GM18511 (cell line): ENCODE measurements around the gene SLC34A1.

Source experiments
- ATAC-seq: cut with Tn5 transposase; IDR thresholded peaks from one replicate; pipeline ENCODE4 v1.9.1; 2021; ENCODE audit warnings: mild to moderate bottlenecking, moderate library complexity; ENCODE audit not compliant: unreplicated experiment

The SLC34A1 gene

DNA sequence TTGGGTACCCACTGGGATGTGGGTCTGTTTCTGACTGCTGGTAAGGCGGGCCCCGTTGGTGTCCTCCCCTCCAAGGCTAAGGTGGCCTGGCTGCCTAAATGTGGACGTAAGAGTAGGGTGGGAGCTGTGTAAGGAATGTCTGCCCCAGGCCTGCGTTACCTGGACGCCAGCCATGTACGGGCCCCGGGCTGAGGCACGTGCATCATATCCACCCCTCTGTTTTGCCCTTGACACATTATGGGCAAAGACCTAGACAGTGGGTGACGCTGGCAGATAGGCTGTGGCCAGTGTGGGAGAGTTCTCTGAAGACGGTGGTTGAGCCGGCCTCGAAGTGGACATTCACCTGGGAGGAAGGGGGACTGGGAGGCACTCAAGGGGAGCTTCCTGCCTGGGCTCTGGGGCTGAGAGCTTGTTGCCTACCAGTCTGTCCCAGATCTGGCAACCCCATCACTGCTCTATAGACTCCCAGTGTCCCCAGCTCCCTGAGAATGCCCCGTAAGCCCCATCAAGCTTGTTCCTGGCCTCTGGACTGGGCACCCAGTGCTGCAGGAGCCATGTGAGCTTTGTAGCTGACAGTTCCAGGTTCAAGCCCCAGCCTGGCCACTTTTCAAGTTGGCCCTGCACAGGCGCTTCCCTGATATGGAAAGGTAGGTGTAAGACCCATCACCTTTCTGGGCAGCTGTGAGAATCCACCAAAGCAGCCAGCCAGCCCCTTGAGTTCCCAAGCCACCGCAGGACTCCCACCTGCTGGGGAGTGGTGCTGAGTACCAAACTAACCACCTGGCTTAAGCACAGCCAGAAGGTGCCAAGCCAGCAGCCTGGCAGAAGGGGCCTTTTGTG lies 59.1 kb downstream of the SLC34A1 start:
- ATAC-seq = no peak

DNA sequence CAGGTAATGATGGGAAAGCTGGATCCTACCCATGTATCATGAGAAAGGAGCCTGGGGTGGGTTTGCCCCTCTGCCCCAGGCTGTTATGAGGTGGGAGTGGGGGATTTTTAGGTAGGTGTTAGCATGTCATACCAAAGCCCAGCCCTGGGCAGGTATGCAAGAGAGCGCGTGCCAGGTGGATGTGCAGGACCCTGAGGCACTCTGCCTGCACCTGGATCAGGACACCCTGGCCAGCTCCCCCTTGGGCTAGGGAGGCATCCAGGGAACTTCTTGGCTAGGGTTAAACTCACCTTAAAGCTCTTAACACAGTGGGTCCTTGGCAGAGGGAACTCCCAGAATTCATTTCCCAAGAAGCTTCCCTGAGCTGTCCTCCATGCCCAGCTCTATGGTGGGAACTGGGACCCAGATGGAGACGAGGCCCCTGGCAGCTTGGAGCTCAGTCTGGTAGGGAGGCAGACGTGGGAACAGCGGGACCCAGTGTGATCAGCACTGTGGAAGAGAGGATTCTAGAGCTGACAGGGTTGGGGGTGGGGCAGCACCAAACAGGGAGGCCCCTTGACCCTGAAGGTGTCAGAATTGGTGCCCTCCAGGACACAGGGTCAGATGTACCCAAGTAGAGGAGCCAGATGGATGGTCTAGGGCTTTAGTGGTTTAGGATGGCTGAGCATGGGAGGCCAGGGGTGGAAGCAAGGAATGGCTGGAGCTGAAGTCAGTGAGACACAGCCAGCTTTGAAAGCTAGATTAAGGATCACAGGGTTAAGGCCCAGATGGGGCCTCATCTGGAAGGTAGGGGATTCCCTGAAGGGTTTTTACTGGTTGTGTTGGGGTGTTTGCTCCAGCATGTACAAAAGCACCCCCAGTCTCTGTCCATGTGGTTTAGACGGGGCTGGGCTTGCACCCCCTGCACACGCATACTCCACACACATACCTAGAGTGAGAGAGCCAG lies 60.1 kb downstream of the SLC34A1 start:
- ATAC-seq = no peak

DNA sequence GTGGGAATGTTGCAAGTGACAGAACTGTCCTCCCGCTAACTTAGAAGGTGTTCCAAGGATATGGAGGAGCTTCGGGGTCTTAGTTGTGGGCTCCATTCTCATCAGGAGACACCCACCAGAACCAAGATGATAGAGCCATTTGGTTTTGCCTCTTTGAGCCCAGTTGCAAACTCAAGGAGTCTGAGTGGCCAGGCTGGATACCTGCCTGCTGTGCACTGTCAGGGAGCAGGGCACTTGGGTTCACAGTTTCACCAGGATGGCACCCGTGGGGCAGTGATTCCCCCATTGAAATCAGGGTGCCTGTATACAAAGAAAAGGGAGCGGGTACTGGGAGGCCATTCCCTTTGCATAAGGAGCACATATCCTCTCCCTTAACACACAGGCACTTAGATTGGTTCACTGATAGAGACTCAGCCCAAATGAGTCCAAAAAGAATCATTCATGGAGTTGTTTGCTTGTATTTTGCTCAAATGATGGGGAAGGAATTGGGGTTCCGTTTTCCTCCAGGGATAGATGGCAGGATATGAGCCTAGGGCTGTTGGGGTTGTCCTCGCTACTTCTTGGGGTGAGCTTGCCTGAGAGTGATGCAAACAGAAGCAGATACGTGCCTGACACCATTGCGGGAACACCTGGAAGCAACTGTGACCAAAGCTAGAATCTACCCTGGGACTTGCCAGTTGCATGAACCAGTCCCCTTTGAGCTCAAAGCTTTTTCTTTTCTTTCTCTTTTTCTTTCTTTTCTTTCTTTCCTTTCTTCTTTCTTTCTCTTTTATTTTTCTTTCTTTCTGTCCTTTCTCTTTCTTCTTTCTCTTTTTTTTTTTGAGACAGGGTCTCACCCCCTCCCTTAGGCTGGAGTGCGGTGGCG lies 61.0 kb downstream of the SLC34A1 start:
- no peak for ATAC-seq

DNA sequence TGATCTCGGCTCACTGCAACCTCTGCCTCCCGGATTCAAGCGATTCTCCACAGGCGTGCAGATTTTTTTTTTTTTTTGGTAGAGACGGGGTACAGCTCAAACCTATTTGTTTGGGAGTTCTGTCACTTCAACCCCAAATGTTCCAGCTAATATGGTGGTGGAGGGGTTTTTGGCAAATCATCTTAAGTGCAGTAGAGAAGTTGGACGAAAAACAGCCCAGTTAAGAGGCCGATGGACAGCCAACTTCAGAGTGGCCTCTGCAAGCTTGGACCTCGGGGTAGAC lies 61.6 kb downstream of the SLC34A1 start:
- ATAC-seq = no peak

DNA sequence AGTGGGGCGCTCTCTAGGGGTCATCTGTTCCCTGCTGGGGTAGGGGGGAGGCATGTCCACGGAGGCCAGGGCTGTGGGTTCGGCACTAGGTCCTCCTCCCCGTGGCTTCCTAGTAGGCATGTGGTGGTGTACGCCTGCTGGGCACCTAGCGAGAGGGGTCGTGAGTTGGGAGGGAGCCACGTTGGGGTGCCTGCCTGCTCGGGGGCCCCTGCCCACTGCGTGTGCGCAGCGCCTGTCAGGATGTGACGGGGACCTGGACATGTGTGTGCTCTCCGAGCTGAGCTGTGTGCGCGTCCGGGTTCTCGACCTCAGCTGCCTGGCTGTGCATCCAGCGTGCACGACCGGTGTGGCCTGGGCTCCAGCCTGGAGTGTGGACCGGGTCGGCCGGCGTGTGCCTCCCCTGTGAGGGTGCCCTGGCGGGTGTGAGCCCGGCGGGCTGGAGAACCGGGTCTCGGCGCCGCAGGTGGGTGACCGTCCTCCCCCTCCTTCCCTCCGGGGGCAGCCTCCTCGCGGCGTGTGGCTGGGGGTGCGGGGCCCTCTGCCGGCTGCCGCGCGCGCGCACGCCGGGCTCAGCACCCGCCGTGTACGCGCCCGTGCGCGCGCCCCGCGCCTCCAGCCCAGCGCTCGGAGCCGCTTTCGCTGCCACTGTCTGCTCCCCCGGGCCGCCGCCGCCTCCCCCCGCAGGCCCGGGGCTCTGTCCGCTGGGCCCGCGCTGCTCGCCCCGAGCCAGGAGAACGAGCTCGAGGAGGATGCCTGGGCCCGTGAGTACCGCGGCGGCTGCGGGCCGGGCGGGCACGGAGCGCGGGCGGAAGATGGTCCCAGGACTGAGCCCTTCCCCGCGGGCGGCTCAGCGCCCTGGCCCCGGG lies 62.2 kb downstream of the SLC34A1 start, which contains the start of gene PRR7:
TSS of gene PRR7 (plus strand) at position 615 of the 866 bp plus-strand sequence. CDS start 8,254 bp downstream, outside the sequence.
- peak; percentile 58 for ATAC-seq

DNA sequence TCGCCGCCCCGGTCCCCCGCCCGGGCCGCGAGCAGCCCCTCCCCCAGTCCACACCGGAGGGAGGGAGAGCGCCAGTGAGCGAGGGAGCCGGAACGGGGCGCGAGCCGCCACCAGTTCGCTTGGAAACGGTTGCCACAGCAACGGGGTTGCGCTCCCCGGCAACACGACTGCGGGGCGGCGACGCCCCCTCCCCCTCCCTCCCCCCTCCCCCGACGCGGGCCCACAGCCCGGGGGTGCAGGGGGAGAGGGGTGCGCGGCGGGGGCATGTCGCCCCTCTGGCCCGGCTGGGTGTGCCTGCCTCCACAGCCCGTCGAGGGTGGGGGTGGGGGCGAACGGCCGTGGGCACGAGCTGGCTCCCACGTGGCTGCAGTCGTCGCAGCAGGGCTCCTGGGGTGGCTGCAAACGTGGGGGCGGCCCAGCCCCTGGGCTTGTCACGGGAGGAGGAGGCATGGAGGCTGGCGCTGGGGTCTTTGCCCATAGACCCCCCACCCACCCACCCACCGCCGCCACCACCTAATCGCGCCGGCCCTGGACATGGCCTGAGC lies 62.9 kb downstream of the SLC34A1 start:
- peak; percentile 35 for ATAC-seq

DNA sequence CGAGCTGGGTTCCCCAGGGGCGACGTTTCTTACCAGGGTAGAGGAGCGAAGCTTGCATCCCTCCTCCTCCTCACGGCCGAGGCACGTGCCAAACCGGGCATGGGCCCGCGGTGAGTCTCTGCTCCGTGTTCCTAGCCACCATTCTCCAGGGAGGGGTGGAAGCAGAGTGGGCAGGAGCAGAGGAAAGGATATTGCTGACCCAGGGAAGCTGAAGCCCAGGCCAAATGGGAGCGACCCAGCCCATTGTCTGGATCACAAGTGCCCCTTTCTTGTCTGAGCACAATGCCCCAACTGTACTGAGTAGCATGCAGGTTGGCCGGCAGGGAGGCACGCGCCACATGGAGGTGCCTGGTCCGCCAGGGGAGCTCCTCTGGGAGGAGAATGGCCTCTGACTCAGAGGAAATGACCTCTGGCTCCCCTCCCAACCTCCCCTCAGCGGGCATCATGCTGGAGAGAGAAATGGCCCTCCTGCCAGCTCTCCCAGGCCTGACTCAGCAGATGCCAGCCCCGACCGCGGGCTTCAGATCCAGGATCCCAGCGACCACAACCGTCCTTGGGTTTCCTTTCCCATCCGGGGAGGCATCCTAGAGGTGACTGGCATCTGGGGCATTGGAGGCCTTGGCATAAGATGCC lies 63.5 kb downstream of the SLC34A1 start:
- no peak for ATAC-seq
